Fibroblast of mammary gland (primary cell): ENCODE measurements around the gene PCOLCE2.

Experiments used
- DNase-seq: peaks from one replicate; pipeline ENCODE4 v3.0.0-alpha.2; 2010; ENCODE audit warnings: low read depth
- H3K4me3 ChIP-seq: 2 replicates; pipeline ENCODE4 v1.5.1; 2011; ENCODE audit warnings: low read depth, mild to moderate bottlenecking, low read length, moderate library complexity; ENCODE audit not compliant: control insufficient read depth
- TF ChIP-seq, protein P1 (sequence below): conservative IDR thresholded peaks from 2 replicates; pipeline ENCODE4 v1.5.1; 2011; ENCODE audit warnings: low read depth, low read length, inconsistent platforms; ENCODE audit not compliant: control insufficient read depth, insufficient read depth

Gene PCOLCE2

DNA sequence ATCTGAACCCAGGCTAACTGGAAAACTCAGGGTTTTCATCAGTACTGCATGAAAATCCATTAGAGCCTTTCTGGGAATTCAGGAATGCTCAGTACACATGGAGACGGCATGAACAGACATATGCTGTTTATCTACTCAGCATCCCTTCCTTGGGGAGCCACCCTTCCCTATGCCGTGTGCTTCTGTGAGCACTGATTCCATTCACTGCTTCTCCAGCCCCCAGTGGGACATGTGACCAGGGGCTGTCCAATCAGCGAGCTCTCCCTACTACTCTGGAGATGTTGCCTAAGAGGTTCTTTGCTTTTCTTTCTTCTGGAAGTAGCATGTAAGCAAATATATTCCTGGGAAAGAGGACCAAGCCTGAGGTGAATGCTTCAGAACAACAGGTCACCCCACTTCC lies 5.6 kb upstream of the PCOLCE2 start:
- no peak for DNase-seq
- no peak overlapping the region for H3K4me3 ChIP-seq
- TF ChIP-seq, protein P1, sequence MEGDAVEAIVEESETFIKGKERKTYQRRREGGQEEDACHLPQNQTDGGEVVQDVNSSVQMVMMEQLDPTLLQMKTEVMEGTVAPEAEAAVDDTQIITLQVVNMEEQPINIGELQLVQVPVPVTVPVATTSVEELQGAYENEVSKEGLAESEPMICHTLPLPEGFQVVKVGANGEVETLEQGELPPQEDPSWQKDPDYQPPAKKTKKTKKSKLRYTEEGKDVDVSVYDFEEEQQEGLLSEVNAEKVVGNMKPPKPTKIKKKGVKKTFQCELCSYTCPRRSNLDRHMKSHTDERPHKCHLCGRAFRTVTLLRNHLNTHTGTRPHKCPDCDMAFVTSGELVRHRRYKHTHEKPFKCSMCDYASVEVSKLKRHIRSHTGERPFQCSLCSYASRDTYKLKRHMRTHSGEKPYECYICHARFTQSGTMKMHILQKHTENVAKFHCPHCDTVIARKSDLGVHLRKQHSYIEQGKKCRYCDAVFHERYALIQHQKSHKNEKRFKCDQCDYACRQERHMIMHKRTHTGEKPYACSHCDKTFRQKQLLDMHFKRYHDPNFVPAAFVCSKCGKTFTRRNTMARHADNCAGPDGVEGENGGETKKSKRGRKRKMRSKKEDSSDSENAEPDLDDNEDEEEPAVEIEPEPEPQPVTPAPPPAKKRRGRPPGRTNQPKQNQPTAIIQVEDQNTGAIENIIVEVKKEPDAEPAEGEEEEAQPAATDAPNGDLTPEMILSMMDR: no peak

DNA sequence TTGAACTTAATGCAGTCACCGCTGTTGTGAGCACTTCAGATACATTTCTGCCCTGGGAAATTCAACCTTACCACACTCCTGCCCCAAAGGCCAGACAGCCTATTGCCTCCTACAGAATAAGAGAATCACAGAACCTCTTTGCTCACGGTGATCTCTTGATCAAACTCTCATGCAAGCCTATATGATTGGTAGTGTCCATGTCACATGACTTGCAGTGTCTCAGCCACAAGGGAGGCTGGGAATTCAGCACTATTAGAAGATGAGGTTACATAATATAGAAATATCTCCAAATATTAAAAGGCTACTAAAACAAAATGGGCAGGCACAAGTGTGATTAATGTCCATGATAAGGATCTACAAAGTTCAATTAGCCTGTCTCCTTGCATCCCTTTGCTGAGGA lies 3.8 kb upstream of the PCOLCE2 start:
- TF ChIP-seq, protein P1: no peak
- H3K4me3 ChIP-seq: no peak overlapping the region
- no peak for DNase-seq

DNA sequence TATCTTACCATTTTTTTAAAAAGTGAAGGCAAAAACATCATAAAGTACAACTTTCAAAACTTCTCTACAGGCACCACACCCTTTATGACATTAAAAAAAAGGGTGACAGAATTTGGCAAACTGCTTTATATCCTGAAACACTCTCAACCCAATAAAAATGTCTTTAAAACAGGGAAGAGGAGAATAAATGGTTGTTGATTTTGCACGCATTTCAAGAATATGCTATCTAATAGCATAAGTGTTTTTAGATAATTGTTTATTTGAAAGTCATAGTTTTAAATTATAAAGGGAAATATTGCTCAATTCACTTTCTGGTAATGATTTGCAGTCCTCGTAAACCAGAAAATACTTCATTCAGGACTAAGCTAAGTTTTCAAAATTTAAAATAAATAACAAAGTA lies 1.7 kb upstream of the PCOLCE2 start:
- no peak overlapping the region for H3K4me3 ChIP-seq

DNA sequence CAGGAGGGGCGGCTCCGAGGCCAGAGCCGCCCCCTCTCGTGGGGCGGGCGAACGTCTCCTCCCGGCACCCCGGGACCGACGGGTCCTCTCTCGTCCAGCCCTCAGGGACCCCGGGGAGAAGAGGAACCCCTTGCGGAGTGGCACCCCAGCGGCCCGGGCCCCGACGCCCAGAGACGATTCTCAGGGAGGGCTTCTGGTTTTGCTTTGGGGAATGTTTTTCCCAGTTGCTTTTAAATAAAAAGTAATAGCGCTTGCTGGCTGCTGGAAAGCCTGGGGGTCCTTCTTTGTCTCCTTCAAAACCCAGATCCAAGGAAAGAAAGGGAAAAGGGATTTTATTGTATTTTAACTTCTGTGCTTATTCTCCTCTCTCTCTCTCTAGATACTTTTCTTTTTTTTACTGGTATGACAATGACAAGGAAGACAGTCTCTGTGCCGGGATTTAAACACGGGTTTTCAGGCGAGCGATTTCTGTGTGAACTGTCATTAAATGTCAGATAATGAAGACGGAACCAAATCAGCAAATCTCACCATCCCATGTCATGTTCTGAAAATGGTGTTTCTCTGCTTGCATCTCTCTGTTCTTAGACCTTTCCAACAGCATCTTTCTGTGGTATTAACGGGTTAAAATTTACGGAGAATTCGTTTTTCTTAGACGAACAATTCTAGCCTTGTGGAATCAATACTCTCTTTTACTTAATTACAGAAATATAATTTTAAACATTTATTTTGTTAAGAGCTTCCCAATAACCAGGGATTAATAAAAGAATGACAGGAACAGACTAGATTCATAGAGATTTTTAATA lies 530 bp upstream of the PCOLCE2 start:
- no peak for DNase-seq
- H3K4me3 ChIP-seq: peak overlapping the region; percentile 53
- TF ChIP-seq, protein P1: no peak

More for the DNA sequence above, 1.7 kb upstream of the PCOLCE2 start:
- TF ChIP-seq, protein P1: no peak
- DNase-seq: no peak

DNA sequence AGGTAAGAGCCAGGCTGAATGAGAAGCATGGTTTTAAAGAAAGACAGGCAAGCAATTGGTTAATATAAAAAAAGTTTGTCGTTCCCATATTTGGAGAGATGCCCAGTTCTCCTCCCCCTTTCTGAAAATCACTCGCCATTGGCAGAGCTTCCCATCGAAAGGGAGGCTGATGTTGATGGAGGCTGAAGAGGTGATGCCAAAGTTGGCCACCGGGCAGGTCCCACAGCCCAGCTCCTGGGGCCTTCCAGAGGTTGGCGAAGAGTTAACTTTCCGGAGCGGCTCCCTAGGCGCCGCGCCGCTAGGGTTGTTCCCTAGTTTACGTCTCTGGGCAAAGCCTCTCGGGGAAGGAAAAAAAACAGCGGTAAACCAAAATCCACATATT lies 793 bp downstream of the PCOLCE2 start:
- TF ChIP-seq, protein P1: no peak
- H3K4me3 ChIP-seq: peak overlapping the region; percentile 53
- DNase-seq: peak; percentile 66

DNA sequence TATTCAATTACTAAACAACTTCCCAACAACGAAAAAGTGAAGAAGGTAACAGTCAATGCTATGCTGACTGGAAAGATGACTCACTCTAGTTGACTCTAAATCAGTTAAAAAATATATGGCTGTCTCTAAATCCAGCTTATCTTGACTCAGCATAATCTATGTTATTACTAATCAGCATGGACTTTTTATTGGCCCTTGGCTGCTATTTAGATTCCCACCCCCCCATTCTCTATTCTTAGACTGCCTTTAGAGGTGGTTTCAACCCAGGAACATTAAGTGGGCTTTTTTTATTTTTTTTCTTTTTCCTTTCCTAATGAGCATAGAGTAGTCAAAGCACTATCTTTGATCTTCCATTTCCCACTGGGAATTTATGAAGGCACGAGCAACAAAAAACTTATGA lies 1.9 kb downstream of the PCOLCE2 start:
- DNase-seq: peak; percentile 80

More for the DNA sequence above, 1.9 kb downstream of the PCOLCE2 start:
- TF ChIP-seq, protein P1: no peak
- H3K4me3 ChIP-seq: no peak overlapping the region
